Measurements from ENCODE around the gene CENPC.

The CENPC gene

DNA sequence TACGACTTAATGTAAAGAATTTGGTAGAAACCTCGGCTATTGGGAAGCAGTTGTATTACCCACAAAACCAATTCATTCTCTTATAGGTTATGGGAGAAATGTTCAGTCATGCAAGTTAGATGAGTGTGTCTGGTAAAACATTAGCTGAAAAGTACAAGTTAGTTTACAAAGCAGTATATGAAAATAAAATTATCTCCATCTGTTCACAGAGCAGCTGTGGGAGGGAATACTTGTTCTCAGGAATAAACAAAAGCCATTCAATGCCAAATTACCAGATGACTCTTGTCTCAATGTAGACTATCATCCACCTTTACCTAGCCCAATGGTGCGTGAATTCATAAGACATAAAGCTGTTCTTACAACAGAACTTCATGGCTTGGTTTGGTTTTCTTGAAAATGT is 41.9 kb upstream of the CENPC start:
- TF ChIP-seq ZNF565 (CRISPR knock-in tag; conservative IDR thresholded peaks at IDR 0.05; ENCODE audit: low read depth) (no peak), ESRRG (CRISPR knock-in tag; IDR thresholded peaks at IDR 0.05) (no peak), PATZ1 (CRISPR knock-in tag; IDR thresholded peaks at IDR 0.05; ENCODE audit: borderline replicate concordance) (no peak), BACH2 (CRISPR knock-in tag; IDR thresholded peaks at IDR 0.05; ENCODE audit: borderline replicate concordance) (no peak), CSDC2 (CRISPR knock-in tag; IDR thresholded peaks at IDR 0.05) (no peak), TOX (CRISPR knock-in tag; IDR thresholded peaks at IDR 0.05; ENCODE audit: borderline replicate concordance) (no peak), GLIS3 (CRISPR knock-in tag; IDR thresholded peaks at IDR 0.05) (no peak), RARB (CRISPR knock-in tag; IDR thresholded peaks at IDR 0.05) (no peak), POU6F1 (CRISPR knock-in tag; IDR thresholded peaks at IDR 0.05; ENCODE audit: borderline replicate concordance, low read depth) (no peak), ZFP3 (CRISPR knock-in tag; IDR thresholded peaks at IDR 0.05) (no peak), OSR1 (CRISPR knock-in tag; IDR thresholded peaks at IDR 0.05) (no peak), SNAI2 (CRISPR knock-in tag; IDR thresholded peaks at IDR 0.05) (no peak), ZNF8 (CRISPR knock-in tag; IDR thresholded peaks at IDR 0.05) (no peak), CREB5 (CRISPR knock-in tag; IDR thresholded peaks at IDR 0.05; ENCODE audit: low read depth) (no peak)
- TF ChIP-seq, protein P1, sequence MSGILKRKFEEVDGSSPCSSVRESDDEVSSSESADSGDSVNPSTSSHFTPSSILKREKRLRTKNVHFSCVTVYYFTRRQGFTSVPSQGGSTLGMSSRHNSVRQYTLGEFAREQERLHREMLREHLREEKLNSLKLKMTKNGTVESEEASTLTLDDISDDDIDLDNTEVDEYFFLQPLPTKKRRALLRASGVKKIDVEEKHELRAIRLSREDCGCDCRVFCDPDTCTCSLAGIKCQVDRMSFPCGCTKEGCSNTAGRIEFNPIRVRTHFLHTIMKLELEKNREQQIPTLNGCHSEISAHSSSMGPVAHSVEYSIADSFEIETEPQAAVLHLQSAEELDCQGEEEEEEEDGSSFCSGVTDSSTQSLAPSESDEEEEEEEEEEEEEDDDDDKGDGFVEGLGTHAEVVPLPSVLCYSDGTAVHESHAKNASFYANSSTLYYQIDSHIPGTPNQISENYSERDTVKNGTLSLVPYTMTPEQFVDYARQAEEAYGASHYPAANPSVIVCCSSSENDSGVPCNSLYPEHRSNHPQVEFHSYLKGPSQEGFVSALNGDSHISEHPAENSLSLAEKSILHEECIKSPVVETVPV (CRISPR knock-in tag; IDR thresholded peaks at IDR 0.05): no peak
- TF ChIP-seq, protein P2, sequence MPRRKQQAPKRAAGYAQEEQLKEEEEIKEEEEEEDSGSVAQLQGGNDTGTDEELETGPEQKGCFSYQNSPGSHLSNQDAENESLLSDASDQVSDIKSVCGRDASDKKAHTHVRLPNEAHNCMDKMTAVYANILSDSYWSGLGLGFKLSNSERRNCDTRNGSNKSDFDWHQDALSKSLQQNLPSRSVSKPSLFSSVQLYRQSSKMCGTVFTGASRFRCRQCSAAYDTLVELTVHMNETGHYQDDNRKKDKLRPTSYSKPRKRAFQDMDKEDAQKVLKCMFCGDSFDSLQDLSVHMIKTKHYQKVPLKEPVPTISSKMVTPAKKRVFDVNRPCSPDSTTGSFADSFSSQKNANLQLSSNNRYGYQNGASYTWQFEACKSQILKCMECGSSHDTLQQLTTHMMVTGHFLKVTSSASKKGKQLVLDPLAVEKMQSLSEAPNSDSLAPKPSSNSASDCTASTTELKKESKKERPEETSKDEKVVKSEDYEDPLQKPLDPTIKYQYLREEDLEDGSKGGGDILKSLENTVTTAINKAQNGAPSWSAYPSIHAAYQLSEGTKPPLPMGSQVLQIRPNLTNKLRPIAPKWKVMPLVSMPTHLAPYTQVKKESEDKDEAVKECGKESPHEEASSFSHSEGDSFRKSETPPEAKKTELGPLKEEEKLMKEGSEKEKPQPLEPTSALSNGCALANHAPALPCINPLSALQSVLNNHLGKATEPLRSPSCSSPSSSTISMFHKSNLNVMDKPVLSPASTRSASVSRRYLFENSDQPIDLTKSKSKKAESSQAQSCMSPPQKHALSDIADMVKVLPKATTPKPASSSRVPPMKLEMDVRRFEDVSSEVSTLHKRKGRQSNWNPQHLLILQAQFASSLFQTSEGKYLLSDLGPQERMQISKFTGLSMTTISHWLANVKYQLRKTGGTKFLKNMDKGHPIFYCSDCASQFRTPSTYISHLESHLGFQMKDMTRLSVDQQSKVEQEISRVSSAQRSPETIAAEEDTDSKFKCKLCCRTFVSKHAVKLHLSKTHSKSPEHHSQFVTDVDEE (CRISPR knock-in tag; IDR thresholded peaks at IDR 0.05): no peak
- ATAC-seq: no peak

DNA sequence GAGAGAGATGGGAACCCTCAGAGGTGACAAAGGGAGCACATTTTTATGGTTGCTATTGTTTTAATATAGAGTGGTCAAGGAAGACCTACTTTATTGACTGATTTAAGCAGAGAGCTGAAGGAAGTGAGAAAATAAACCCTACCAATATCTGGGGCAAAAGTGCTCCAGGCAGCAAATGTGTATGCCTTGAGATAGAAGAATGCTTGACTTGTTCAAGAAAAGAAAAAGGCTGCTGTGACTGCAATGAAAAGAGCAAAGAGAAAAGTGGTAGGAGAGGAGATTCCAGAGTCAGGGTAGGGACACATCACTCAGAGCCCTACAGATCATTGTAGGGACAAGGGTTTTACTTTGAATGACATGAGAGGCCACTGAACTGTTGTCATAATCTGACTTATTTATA is 39.2 kb upstream of the CENPC start:
- TF ChIP-seq ARNTL (CRISPR knock-in tag; IDR thresholded peaks at IDR 0.05; ENCODE audit: borderline replicate concordance, low read depth) (no peak), SNAI2 (CRISPR knock-in tag; IDR thresholded peaks at IDR 0.05) (no peak), ZNF70 (CRISPR knock-in tag; IDR thresholded peaks at IDR 0.05) (no peak), CSDC2 (CRISPR knock-in tag; IDR thresholded peaks at IDR 0.05) (no peak), PATZ1 (CRISPR knock-in tag; IDR thresholded peaks at IDR 0.05; ENCODE audit: borderline replicate concordance) (no peak), ZFP30 (CRISPR knock-in tag; IDR thresholded peaks at IDR 0.05) (no peak), POU6F1 (CRISPR knock-in tag; IDR thresholded peaks at IDR 0.05; ENCODE audit: borderline replicate concordance, low read depth) (no peak), OSR1 (CRISPR knock-in tag; IDR thresholded peaks at IDR 0.05) (no peak), PPARA (CRISPR knock-in tag; IDR thresholded peaks at IDR 0.05; ENCODE audit: borderline replicate concordance) (no peak), RARB (CRISPR knock-in tag; IDR thresholded peaks at IDR 0.05) (no peak), ESRRG (CRISPR knock-in tag; IDR thresholded peaks at IDR 0.05) (no peak), ISL1 (CRISPR knock-in tag; IDR thresholded peaks at IDR 0.05) (no peak)
- TF ChIP-seq, protein P2 (CRISPR knock-in tag; IDR thresholded peaks at IDR 0.05): no peak
- TF ChIP-seq, protein P1 (CRISPR knock-in tag; IDR thresholded peaks at IDR 0.05): no peak
- no peak for ATAC-seq

All from SK-N-SH treated with all-trans-retinoic acid at 6 μM for 48 hours (cell line).